GM18909 (cell line): ENCODE measurements around the gene NIPAL4.
A peak's percentile ranks its signal among the peaks of the same experiment; 100 is the strongest.
"Not testable (repeated sequence)": the region's sequence is repeated elsewhere in the genome, so short reads cannot be mapped to it uniquely, and the experiment has no call there.

Source experiments
- ATAC-seq: cut with Tn5 transposase; IDR thresholded peaks from one replicate; pipeline ENCODE4 v1.9.1; 2021; ENCODE audit warnings: mild to moderate bottlenecking; ENCODE audit not compliant: unreplicated experiment, poor library complexity

Gene NIPAL4

GRCh38 chr5:157459715-157460599 is at the start of gene NIPAL4:
Gene NIPAL4 (plus strand): TSS chr5:157460213. CDS start chr5:157460321, 108 bp downstream.
- no peak for ATAC-seq

GRCh38 chr5:157415838-157416237 is 44.2 kb upstream of the NIPAL4 start:
- ATAC-seq, result no peak

GRCh38 chr5:157419521-157419920 is 40.5 kb upstream of the NIPAL4 start:
- not testable (repeated sequence) for ATAC-seq

GRCh38 chr5:157429920-157430319 is 30.1 kb upstream of the NIPAL4 start:
- not testable (repeated sequence) for ATAC-seq

GRCh38 chr5:157431544-157432200 is 28.3 kb upstream of the NIPAL4 start:
- peak; percentile 53 for ATAC-seq

GRCh38 chr5:157434096-157434495 is 25.9 kb upstream of the NIPAL4 start:
- ATAC-seq, result no peak

GRCh38 chr5:157443041-157443549 is 16.9 kb upstream of the NIPAL4 start:
- ATAC-seq, result no peak

GRCh38 chr5:157444224-157444623 is 15.8 kb upstream of the NIPAL4 start:
- no peak for ATAC-seq

- ATAC-seq, result no peak
Observed at GRCh38 chr5:157445745-157446411, 14.1 kb upstream of the NIPAL4 start.

GRCh38 chr5:157446412-157446935 is 13.5 kb upstream of the NIPAL4 start:
- ATAC-seq, result no peak

GRCh38 chr5:157447201-157447637 is 12.8 kb upstream of the NIPAL4 start:
- ATAC-seq, result no peak

GRCh38 chr5:157449011-157449723 is 10.8 kb upstream of the NIPAL4 start:
- no peak for ATAC-seq

GRCh38 chr5:157450024-157450423 is 10.0 kb upstream of the NIPAL4 start:
- no peak for ATAC-seq

GRCh38 chr5:157451806-157452205 is 8.2 kb upstream of the NIPAL4 start:
- no peak for ATAC-seq

- no peak for ATAC-seq
Observed at GRCh38 chr5:157454273-157454672, 5.7 kb upstream of the NIPAL4 start.

GRCh38 chr5:157455057-157455456 is 5.0 kb upstream of the NIPAL4 start:
- ATAC-seq, result no peak

GRCh38 chr5:157456301-157456700 is 3.7 kb upstream of the NIPAL4 start:
- no peak for ATAC-seq

GRCh38 chr5:157457391-157457790 is 2.6 kb upstream of the NIPAL4 start:
- no peak for ATAC-seq

- no peak for ATAC-seq
Observed at GRCh38 chr5:157458835-157459234, 1.2 kb upstream of the NIPAL4 start.
